NT2/D1 (cell line): ENCODE results near the gene SLCO3A1.

Source experiments
- YY1 ChIP-seq: IDR thresholded peaks from 2 replicates; pipeline ENCODE4 v1.6.1; 2011; ENCODE audit not compliant: insufficient read length, insufficient read depth
- ZNF274 ChIP-seq: IDR thresholded peaks from 2 replicates; pipeline ENCODE4 v1.6.1; 2011; ENCODE audit warnings: mild to moderate bottlenecking, low read depth, low read length

DNA sequence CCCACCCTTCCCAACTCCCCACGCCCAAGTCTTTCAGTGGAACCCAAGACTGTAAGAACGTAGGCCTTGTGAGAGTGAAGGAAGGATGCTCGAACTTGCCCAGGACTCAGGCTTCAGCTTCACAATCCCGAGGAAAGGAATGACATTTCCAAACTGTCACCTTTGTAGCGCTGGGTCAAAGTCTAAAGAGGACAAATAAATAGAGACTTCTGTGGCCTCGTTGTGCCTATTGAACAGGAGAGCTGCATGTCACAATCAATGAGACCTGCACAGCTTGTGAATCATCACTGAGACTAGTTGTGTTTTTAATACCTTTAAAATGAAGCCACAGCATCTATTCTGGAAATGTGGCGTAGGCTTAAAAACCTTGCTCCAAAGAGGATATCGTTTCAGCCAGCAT is 317.4 kb downstream of the SLCO3A1 start:
- TF ChIP-seq YY1 (no peak), ZNF274 (no peak)
